CD14-positive monocyte (primary cell): ENCODE measurements around the gene CYTH3. TPM values are rescaled to one million over a fixed set of nuclear protein-coding genes. Genes with fewer than 3 reads are reported as not detected.

Experiments used
- DNase-seq, 3 donors: peaks; one replicate each; pipeline ENCODE4 v3.0.0-alpha.2; 2011 to 2022
- H2AFZ ChIP-seq: 2 replicates; pipeline ENCODE4 v1.6.0; 2012; ENCODE audit warnings: mild to moderate bottlenecking, low read depth, low read length, inconsistent platforms; ENCODE audit not compliant: insufficient read depth, poor library complexity, severe bottlenecking
- H3K27ac ChIP-seq, 2 donors: 1 replicate in 1 of 2; 2 replicates in 1 of 2; pipeline ENCODE4 v1.5.1; 2012 to 2013; ENCODE audit warnings: low read length in 2 of 2, control low read depth in 1 of 2, inconsistent platforms in 1 of 2, low read depth in 1 of 2, mild to moderate bottlenecking in 1 of 2
- H3K27me3 ChIP-seq, 2 donors: one replicate each; pipeline versions ENCODE4 v1.6.0 to v1.6.1; 2011 to 2013; ENCODE audit warnings: low read length in 2 of 2; ENCODE audit not compliant: control insufficient read depth in 2 of 2, insufficient read depth in 2 of 2
- H3K36me3 ChIP-seq, 2 donors: replicated peaks in 1 of 2; 1 replicate in 1 of 2; 2 replicates in 1 of 2; pipeline versions ENCODE4 v1.5.1 to v1.6.1; 2012 to 2013; ENCODE audit warnings: low read length in 2 of 2, control low read depth in 1 of 2, inconsistent platforms in 1 of 2, mild to moderate bottlenecking in 1 of 2; ENCODE audit not compliant: insufficient read depth in 2 of 2, control insufficient read depth in 1 of 2
- H3K4me1 ChIP-seq, 2 donors: 1 replicate in 1 of 2; 2 replicates in 1 of 2; pipeline versions ENCODE4 v1.5.1 to v1.6.1; 2012 to 2013; ENCODE audit warnings: low read length in 2 of 2, control low read depth in 1 of 2, inconsistent platforms in 1 of 2, mild to moderate bottlenecking in 1 of 2, moderate library complexity in 1 of 2; ENCODE audit not compliant: insufficient read depth in 2 of 2, control insufficient read depth in 1 of 2
- H3K4me2 ChIP-seq: replicated peaks from 2 replicates; pipeline ENCODE3; 2012; ENCODE audit warnings: low read length, moderate library complexity, mild to moderate bottlenecking; ENCODE audit not compliant: poor library complexity, severe bottlenecking; ENCODE audit errors: extremely low read depth
- H3K4me3 ChIP-seq, 3 experiments: fragments of 200-600 bp in 1 of 3; sonication (generic) in 1 of 3; replicated peaks in 1 of 3; 1 replicate in 2 of 3; 2 replicates in 1 of 3; pipeline ENCODE4 v1.5.1; 2011 to 2013; ENCODE audit warnings: low read length in 3 of 3, mild to moderate bottlenecking in 3 of 3, control low read depth in 2 of 3, low read depth in 2 of 3, inconsistent platforms in 1 of 3, moderate library complexity in 1 of 3
- H3K79me2 ChIP-seq: 2 replicates; pipeline ENCODE4 v1.6.0; 2012; ENCODE audit warnings: mild to moderate bottlenecking, control low read depth, inconsistent platforms, low read length, moderate library complexity; ENCODE audit not compliant: insufficient read depth
- H3K9ac ChIP-seq: 2 replicates; pipeline ENCODE4 v1.6.0; 2017; ENCODE audit warnings: low read length, mild to moderate bottlenecking; ENCODE audit not compliant: insufficient read depth, poor library complexity, severe bottlenecking
- H3K9me3 ChIP-seq, 2 donors: replicated peaks in 1 of 2; 1 replicate in 1 of 2; 2 replicates in 1 of 2; pipeline versions ENCODE4 v1.5.1 to v1.6.1; 2012 to 2013; ENCODE audit warnings: low read length in 2 of 2, control low read depth in 1 of 2; ENCODE audit not compliant: control insufficient read depth in 1 of 2, insufficient read depth in 1 of 2
- H4K20me1 ChIP-seq: 2 replicates; pipeline ENCODE4 v1.6.0; 2012; ENCODE audit warnings: mild to moderate bottlenecking, low read length, control low read depth, moderate library complexity; ENCODE audit not compliant: insufficient read depth
- H3K27ac Mint-ChIP-seq, 7 donors: one replicate each; pipeline ENCODE4 v1.8.0; 2020; ENCODE audit warnings: mild to moderate bottlenecking in 7 of 7, mixed read lengths in 7 of 7, moderate library complexity in 6 of 7, inconsistent platforms in 2 of 7
- H3K27me3 Mint-ChIP-seq, 3 donors: one replicate each; pipeline ENCODE4 v1.8.0; 2021 to 2022; ENCODE audit warnings: low read depth in 3 of 3, mild to moderate bottlenecking in 3 of 3, mixed read lengths in 3 of 3, moderate library complexity in 3 of 3, inconsistent platforms in 1 of 3
- H3K36me3 Mint-ChIP-seq, 2 donors: one replicate each; pipeline ENCODE4 v1.8.0; 2020; ENCODE audit warnings: mixed read lengths in 2 of 2, inconsistent platforms in 1 of 2, mild to moderate bottlenecking in 1 of 2
- H3K4me1 Mint-ChIP-seq: one replicate; pipeline ENCODE4 v1.8.0; 2020; ENCODE audit warnings: mild to moderate bottlenecking, mixed read lengths
- H3K4me3 Mint-ChIP-seq, 2 donors: one replicate each; pipeline ENCODE4 v1.8.0; 2020; ENCODE audit warnings: mild to moderate bottlenecking in 2 of 2, mixed read lengths in 2 of 2, moderate library complexity in 1 of 2
- H3K9me3 Mint-ChIP-seq, 7 donors: one replicate each; pipeline ENCODE4 v1.8.0; 2020 to 2022; ENCODE audit warnings: mixed read lengths in 7 of 7, mild to moderate bottlenecking in 6 of 7, moderate library complexity in 6 of 7, inconsistent platforms in 2 of 7
- CTCF ChIP-seq: fragments of 200-600 bp; IDR thresholded peaks from one replicate; pipeline ENCODE4 v1.8.0; 2022; ENCODE audit warnings: antibody characterized with exemption, mild to moderate bottlenecking
- WGBS: methylation state at CpG from one replicate; pipeline ENCODE4 v1.1.5; 2013; ENCODE audit warnings: missing lambda C conversion rate; ENCODE audit not compliant: insufficient coverage; 5-methylcytosine and 5-hydroxymethylcytosine counted together
- intact Hi-C, 2 donors: fragments of 100-400 bp; cut with micrococcal nuclease; formaldehyde crosslinking; loops; one replicate each; pipeline versions ENCODE4 v1.15.0 to v1.15.1; 2023
- polyA plus RNA-seq, 3 donors: library from polyadenylated mRNA; depleted of rRNA in 1 of 3; unstranded in 2 of 3; stranded (reverse) in 1 of 3; fragments of 300-500 nt in 2 of 3; fragments of >200 nt in 1 of 3; fragmentation: Illumina TruSeq in 2 of 3; gene quantifications; 1 replicate in 2 of 3; 2 replicates in 1 of 3; pipeline ENCODE4 v1.2.3, GENCODE V29; 2012 to 2021

The CYTH3 gene
- polyA plus RNA-seq, 3 donors, result 1.3 to 8.5 (median 1.4) TPM

GRCh38 chr7:6262221-6262620, 10.2 kb downstream of the CYTH3 start:
- Histone ChIP-seq H3K27ac (no peak overlapping the region), H3K4me2 (no peak overlapping the region), H3K9ac (no peak overlapping the region), H3K9me3 (no peaks in the 10 kb centered on the region), H4K20me1 (peaks cover 16% of the 10 kb centered on the region), H3K4me3 (no peak overlapping the region), H3K27me3 (no peaks in the 10 kb centered on the region), H3K79me2 (peaks cover 6% of the 10 kb centered on the region), H2AFZ (no peak overlapping the region), H3K4me1 (peaks cover 0 to 3% of the 10 kb centered on the region in 2 donors), H3K36me3 (no peaks in the 10 kb centered on the region)
- peaks cover 0 to 4% (median 1%) of the 10 kb centered on the region in 3 donors for H3K27me3 Mint-ChIP-seq
- no peak for DNase-seq
- intact Hi-C loops, result no loop called here
- H3K4me1 Mint-ChIP-seq, result peaks cover 10% of the 10 kb centered on the region
- no peak for TF ChIP-seq CTCF
- peaks cover 2 to 4% of the 10 kb centered on the region in 2 donors for H3K36me3 Mint-ChIP-seq
- no peak overlapping the region for H3K27ac Mint-ChIP-seq
- no peak overlapping the region for H3K4me3 Mint-ChIP-seq
- H3K9me3 Mint-ChIP-seq, result no peaks in the 10 kb centered on the region

- H3K9ac ChIP-seq, result no peak overlapping the region
- H3K4me2 ChIP-seq, result no peak overlapping the region
- H3K4me3 ChIP-seq, result no peak overlapping the region
- peaks cover 2 to 4% of the 10 kb centered on the region in 2 donors for H3K36me3 Mint-ChIP-seq
- H3K9me3 ChIP-seq, result no peaks in the 10 kb centered on the region
- TF ChIP-seq CTCF, result no peak
- H2AFZ ChIP-seq, result no peak overlapping the region
- H4K20me1 ChIP-seq, result peaks cover 16% of the 10 kb centered on the region
- H3K36me3 ChIP-seq, result no peaks in the 10 kb centered on the region
- no peak overlapping the region for H3K4me3 Mint-ChIP-seq
- H3K79me2 ChIP-seq, result peaks cover 6% of the 10 kb centered on the region
- H3K4me1 ChIP-seq, result peaks cover 5 to 8% of the 10 kb centered on the region in 2 donors
- no peak overlapping the region for H3K27ac ChIP-seq
- H3K27ac Mint-ChIP-seq, result no peak overlapping the region
- H3K27me3 Mint-ChIP-seq, result peaks cover 0 to 4% (median 1%) of the 10 kb centered on the region in 3 donors
- intact Hi-C loops, result no loop called here
- DNase-seq, result no peak
- no CpG with 5 or more reads among the region's 2 CpGs for WGBS
- no peaks in the 10 kb centered on the region for H3K27me3 ChIP-seq
- peaks cover 15% of the 10 kb centered on the region for H3K4me1 Mint-ChIP-seq
- H3K9me3 Mint-ChIP-seq, result no peaks in the 10 kb centered on the region
These were observed 10.7 kb downstream of the CYTH3 start for GRCh38 chr7:6261699-6262098.
